ENCODE data around the gene RARS1.

The RARS1 gene

DNA sequence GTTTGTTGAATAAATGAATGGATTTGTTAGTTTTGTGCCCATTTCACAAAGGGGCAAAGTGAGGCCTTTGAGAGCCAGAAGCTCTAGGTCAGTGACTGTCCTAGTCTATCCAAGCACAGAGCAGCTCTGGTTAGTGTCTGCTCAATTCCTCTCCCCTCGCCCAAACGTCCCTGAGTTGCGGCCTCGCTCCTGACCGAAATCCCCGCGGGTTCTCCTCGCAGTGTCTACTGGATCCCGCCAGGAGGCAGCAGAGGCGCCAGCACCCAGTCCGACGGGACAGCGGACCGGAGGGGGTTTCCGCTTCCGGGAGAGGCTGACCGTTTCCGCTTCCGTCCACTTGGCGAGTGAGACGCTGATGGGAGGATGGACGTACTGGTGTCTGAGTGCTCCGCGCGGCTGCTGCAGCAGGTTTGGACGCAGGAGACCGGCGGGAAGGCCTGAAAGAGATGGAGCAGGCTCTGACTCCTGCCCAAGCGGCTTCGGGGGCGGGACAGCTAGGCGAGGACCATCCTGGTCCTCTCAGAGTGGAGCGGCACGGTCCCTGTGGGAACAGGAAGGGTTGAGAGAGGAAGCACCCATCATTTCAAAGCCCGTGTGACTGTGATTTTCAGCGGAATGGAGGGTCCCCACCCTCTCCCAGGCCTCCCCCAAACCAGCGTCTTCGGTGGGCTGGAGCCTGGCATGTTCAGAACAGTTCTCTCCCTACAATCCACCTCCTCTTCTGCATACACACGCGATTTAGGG lies at the start of gene RARS1:
Gene RARS1, plus strand, starts transcription at position 336 of the 744 bp plus-strand sequence. Its CDS starts 28 bp downstream, at position 364.
- DNase-seq, result peak; percentile 60

DNA sequence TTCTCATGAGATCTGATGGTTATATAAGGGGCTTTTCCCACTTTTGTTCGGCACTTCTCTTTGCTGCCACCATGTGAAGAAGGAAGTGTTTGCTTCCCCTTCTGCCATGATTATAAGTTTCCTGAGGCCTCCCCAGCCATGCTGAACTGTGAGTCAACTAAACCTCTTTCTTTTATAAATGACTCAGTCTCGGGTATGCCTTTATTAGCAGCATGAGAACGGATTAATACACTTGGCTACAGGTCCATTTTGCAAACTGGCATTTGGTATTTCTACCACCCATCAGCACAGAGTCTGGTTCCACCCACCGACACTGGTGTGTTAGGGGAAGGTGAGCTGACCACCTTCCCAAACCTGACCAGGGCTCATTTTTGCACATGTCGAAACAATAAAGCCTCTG lies 47.9 kb upstream of the RARS1 start:
- DNase-seq, result no peak

DNA sequence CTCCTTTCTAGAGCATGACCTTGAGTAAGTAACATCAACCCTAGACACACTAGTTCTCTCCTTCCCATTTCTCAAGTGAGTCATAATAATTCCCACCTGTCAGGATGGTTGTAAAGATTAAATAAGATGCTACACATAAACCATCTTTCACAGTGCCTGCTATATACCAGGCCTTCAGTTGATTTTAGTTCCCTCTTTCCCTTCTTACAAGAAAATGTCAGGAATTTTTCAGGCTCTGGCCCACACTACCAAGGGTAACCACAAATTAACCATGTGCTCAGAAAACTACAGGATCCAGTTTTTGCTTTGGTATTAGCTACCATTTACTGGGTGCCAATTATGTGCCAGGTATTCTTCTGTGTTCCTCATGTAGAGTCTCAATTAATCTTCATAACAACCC lies 42.7 kb upstream of the RARS1 start:
- no peak for DNase-seq

DNA sequence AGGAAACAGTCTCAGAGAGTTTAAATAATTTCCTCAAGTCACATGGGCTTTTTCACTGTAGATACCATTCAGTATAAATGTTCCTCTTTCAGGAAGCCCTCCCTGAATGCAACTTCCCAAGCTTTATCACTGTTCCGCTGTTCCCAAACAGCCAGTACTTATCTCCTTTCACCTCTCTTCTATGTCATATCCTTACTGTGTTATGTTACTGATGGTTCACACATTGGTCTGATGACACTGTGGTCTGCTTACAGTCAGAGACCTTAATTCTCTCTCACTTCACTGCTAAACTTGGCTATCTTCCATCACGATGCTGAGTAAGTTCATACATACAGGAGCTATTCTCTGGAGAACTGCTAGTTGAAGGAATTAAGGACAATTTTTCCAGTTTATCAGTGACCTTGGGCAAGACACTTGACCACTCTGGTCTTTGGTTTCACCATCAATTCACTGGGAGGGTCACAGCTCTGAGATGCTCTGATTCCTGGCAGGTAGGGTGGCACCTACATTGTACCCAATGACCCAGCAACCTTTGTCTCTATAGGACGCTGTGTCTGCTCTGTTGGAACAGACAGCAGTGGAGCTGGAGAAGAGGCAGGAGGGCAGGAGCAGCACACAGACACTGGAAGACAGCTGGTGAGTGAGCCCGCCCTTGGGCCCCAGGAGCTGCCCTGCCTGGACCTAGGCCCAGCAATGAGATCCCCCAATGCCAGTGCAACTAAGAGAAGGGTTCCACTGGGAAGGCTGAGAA lies 42.1 kb upstream of the RARS1 start:
- DNase-seq, result no peak

DNA sequence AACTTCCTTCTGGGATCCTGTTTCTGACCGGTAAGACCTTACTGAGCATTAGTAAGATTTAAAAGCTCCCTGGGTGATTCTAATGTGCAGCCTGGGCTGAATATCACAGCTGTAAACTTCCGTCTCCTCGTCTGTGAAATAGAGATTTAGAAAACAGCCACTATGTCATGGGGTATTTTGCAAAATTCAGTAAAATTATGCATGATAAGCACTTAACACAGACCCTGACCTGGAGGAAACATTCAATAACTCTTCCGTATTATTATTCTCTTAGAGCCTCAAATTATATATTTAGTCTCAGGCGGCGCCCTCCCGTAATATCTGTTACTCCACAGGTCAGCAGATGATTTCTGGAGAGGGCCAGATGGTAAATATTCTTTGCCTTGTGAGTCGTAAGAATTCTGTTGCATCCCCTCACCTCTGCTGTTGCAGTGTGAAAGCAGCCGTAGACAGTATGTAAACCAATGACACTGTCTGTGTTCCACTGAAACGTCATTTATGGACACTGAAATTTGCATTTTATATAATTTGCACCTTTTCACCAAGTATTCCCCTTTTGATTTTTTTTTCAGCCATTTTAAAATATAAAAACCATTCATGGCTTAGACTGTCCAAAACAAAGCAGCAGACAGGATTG lies 39.2 kb upstream of the RARS1 start:
- DNase-seq, result no peak

DNA sequence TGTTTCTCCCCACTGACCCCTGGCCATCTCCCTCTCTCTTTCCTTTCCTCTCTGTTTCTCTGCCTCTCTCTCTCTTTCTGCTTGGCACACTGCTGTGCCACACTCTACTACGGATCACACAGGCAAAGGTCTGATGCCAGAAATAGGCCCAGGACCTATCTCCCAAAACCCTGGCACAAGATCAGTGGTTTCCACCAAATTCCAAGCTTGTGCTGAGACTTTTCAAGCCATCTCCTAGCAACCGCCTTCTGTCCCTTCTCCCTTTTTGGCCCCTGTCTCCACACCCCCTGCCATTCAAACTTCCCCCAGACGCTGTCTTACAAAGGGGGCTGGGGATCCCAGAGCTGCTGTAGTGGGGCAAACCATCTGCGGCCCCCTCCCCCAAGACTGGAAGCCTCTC lies 38.5 kb upstream of the RARS1 start:
- no peak for DNase-seq

DNA sequence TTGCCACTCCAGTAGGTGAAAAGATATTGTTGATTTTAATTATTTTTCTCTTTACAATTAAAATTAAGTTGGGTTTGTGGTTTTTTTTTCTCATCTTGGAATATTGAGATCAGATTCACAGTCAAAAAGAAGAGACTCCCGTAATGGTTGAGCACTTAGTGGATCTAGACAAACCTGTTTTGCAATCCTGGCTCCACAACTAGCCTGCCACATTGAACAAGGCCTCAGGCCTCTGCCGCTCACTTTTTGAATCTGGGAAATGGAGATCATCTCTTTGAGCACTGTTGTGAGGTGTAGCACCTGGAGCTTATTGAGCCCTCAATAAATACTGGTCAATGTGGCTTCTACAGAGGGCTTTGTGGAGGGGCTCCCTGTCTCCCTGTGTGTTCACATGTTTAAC lies 37.1 kb upstream of the RARS1 start:
- no peak for DNase-seq

DNA sequence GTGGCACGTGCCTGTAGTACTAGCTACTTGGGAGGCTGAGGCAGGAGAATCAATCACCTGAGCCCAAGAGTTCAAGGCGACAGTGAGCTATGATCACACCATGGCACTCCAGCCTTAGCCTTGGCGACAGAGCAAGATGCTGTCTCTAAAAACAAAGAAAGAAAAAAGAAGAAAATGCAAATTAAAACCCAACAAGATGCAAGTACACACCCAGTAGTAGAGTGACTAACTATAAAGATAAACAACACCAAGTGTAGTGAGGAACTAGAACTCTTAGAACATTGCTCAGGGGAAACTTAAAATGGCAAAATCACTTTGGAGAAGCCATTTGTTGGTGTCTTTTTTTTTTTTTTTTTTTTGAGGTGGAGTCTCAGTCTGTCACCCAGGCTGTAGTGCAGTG lies 34.7 kb upstream of the RARS1 start:
- no peak for DNase-seq

DNA sequence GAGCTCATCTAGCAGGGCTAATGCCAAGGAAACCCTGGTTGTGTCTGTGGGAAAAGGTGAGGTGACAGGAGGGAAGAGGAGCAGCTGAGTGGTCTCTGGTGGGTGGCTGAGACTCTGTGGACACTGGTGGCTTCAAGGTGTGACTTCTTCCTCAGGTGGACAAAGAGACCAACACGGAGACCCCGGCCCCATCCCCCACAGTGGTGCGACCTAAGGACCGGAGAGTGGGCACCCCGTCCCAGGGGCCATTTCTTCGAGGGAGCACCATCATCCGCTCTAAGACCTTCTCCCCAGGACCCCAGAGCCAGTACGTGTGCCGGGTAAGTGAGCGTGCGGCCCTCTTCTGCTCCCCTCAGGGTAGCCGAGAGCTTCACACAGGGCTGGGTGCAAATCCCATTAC lies 31.1 kb upstream of the RARS1 start:
- DNase-seq, result no peak

DNA sequence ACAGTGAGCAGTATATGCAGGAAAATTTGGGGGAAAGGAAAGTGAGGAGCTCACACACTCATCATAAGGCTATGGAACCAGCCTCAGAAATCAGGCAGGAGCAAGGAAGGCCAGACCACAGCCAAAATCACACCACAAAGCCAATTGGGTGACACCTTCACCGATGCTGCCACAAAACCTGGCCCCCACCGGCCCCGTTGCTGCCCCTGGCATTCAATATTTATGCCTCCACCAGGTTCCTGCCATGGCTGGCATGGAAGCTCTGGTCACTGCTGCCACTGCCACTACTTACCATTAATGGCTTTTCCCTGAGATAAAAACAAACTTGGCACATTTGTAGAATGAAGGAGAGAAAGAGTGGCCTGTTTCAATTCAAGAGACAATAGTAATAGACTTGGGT lies 28.7 kb upstream of the RARS1 start:
- DNase-seq, result no peak

DNA sequence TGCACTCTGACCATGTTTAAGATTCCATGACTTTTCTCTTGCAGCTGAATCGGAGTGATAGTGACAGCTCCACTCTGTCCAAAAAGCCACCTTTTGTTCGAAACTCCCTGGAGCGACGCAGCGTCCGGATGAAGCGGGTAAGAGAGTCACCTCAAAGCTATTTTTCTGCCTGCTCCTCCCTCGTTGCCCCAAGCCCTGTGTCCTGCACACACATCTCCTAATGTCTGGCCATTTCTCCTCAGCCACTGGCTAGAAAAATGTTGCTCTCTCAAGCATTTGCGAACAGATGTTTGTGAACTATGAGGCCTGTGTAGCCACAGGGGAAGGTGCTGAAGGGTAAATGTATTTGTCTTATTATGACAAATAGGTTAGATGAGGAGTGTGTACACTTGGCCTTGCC lies 25.7 kb upstream of the RARS1 start:
- no peak for DNase-seq

DNA sequence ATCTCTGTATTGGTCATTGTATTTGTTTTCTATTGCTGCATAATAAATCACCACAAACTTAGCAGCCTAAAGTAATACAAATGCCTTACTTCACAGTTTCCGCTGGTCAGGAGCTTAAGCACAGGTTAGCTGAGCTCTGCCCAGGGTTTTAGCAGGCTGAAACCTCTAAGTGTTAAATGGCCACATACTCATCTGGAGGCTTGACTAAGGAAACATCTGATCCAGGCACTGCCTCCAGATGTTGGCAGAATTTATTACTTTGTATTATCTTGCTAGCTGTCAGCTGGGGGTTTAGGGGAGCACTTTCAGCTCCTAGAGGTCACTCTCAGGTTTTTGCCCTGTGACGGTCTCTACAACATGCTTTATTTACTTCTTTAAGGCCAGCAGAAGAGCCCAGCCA lies 23.2 kb upstream of the RARS1 start:
- no peak for DNase-seq

DNA sequence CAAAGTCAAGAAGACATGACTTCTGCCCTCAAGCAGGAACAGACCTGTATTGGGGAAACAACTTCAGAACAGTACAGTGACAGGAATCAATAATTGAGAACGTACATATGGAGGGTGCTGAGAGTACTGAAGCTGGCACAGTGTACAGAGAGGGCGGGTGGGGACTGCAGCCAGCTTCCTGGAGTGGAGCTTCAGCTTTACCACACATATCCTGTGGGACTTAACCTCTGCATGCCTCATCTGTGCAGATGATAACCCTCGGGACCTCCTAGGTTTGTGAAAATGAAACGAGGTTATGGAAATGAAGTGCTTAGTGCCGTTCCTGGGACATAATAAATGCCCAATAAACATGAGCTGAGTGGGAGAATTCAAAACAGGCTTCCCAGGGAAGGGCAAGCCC lies 22.1 kb upstream of the RARS1 start:
- DNase-seq, result no peak

DNA sequence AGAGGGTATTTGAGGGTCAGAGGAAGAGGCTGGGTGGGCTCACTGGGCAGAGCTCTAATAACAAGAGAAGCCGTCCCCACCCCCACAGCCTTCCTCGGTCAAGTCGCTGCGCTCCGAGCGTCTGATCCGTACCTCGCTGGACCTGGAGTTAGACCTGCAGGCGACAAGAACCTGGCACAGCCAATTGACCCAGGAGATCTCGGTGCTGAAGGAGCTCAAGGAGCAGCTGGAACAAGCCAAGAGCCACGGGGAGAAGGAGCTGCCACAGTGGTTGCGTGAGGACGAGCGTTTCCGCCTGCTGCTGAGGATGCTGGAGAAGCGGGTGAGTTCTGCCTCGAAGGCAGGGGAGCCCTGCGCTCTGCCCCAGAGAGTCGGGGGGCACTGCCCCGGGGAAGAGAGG lies 21.6 kb upstream of the RARS1 start:
- no peak for DNase-seq

DNA sequence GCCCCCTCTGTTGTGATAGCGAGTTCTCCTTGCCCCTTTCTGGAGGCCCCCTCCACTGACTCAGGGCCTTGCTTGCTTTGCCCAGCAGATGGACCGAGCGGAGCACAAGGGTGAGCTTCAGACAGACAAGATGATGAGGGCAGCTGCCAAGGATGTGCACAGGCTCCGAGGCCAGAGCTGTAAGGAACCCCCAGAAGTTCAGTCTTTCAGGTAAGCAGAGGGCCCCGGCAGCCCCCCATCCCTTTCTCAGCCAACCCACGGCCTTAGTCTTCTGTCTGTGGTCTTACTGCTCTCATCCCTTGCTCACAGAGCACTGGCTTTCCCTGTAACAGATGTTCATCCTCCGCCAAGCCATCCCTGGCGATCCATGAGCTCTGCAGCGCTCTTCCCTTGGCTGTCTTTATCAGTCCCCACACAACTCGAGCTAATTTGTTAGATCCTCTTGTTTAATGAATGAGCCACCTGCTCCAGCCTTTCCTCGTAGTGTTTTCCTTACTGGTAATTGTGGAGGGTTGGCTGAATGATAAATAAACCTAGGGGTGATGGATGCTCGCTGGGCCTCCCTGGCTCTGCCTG lies 18.4 kb upstream of the RARS1 start:
- no peak for DNase-seq

DNA sequence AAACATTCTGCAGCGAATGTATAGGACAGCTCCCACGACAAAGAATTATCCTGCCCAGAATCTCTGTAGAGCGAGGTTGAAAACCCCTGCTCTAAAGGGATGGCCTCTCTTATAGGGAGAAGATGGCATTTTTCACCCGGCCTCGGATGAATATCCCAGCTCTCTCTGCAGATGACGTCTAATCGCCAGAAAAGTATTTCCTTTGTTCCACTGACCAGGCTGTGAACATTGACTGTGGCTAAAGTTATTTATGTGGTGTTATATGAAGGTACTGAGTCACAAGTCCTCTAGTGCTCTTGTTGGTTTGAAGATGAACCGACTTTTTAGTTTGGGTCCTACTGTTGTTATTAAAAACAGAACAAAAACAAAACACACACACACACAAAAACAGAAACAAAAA lies 17.4 kb upstream of the RARS1 start:
- no peak for DNase-seq

DNA sequence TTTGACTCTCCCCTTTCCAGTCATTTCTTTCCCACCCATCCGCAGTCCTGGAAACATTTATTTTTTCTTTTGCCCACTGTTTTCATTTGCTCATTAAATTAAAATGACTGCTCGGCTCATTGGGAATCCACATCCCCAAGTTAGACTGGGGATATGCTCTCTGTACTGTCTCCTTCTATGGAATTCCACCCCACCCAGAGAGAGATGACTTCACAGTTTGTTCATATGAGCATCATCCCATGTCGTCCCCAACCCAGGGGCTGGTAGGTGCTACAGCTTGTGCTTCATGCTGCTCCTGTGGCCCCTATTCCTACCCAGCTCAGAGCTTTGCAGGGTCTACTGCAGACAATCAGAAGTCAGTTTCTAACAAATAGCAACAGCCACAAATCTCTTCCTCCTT lies 16.5 kb upstream of the RARS1 start:
- DNase-seq, result no peak

DNA sequence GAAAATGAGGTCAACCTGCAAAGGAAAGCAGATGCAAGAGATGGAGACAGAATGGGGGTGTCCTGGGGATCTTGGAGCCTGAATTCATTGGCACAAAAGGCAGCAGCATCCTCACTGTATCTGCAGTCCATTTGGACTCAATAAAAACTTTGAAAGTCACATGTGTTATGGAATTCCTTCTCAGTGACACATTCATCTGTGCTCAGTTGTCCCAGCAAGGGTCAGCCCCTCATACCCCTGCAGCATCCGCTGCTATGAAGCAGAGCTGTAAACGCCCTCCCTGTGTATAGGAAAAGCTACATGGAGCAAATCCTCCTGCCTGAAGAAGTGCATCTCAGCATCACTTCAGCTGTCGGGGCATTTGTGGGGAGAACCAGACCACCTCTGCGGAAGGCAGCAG lies 14.5 kb upstream of the RARS1 start:
- DNase-seq, result no peak

DNA sequence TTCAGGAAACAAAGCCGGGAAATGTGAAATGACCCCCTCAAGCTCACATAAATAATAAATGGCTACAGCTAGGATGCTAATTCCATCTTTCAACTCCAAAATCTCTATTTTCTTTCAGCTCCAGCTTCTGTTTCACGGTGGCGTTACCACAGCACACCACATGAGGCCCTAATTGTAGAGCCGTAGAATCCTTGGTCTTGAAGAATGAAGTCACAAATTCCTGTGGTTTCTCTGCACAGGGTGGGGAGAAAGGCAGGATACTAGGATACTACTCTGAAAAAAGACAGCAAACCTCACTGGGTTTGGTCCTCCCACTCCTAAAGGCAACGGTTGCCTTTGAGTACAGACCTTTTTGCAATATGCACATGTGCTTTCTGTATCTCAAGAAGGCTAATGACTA lies 13.9 kb upstream of the RARS1 start:
- DNase-seq, result no peak

DNA sequence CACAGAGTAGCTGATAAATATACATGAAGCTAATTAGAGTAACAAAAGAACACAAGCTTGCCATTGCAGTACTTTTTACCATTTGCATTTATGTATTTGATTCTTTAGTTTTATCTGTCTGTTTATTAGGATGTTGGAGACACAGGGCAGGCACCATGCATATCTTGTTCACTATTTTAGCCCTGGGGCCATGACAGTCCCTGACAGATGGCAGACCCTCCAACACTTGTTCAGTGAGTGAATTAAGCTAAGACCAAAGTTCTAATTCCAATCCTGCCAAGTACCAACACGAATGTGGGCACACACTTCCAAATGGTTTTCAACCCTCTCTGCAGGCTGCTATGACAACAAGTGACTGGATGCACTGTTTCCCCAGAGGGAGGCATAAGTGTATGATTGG lies 12.0 kb upstream of the RARS1 start:
- DNase-seq, result no peak

DNA sequence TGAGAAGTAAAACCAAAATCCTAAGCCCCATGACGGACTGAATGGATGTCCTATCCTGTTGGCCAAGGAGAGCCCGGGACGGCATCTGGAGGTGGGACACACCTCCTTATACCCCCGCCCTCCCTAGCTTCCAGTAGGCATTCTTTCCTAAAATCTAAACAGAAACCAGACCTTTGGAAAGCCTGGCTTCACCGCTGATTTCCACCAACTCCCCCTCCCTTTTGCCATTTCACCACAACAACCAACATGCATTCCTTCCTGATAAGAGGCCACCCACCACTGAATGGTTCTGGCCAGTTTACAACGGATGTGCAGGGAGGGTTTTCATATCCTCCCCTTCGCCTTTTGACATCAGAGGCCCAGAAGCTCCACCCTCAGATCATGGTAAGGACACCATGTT lies 9.2 kb upstream of the RARS1 start:
- DNase-seq, result no peak

DNA sequence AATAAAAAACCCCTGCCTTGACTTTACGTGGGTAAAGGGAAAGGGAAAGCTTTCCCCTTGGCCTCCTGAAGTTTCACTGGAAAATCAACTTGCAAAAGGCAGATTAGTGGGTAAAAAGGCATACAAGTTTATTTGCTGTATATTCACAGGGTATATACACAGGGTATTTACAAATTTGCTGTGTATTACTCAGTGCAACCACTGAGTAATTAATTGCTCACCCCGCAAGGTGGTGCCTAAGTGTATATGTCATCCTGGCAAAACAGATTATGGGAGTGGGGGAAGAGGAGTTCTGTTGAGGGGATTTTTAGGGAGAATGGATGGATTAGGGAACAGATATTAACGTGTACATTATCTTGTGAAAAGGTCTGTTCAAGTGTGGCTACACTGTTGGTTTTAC lies 7.1 kb upstream of the RARS1 start:
- no peak for DNase-seq

DNA sequence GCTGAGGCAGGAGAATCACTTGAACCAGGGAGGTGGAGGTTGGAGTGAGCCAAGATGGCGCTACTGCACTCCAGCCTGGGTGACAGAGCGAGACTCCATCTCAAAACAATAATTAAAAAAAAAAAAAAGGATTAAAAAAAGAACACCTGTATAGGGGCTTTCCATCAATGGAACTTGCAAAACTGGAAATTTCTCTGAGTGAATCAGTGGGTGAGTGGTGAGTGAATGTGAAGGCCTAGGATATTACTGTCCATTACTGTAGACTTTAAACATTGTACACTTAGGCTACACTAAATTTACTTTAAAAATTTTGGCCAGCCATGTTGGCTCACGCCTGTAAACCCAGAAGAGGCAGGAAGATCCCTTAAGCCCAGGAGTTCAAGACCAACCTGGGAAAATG lies 5.7 kb upstream of the RARS1 start:
- DNase-seq, result no peak

DNA sequence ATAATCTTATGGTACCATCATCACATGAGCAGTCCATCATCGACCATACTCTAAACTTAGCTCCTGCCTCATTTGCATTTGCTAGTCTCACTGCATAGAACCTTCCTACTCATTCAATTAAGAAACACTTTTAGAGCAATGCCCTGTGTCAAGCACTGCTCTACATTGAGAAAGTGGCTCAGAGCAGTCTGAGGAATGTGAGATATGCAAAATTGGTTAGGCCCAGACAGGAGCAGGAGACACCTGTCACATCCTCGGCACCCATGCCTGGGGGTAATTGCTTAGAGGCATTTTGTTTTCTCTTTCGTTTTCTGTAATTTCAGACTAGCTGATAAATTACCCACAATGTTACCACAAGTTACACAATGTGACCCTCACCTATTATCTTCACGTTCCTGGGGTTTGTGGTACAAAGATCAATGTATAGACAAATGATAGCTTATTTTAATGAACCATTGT lies 4.9 kb upstream of the RARS1 start:
- no peak for DNase-seq
